Spleen (tissue), 11 donors: ENCODE measurements around the gene MYO9A. TPM values are rescaled to one million over a fixed set of nuclear protein-coding genes. Genes with fewer than 3 reads are reported as not detected.

Source experiments
- DNase-seq: peaks from one replicate; pipeline ENCODE4 v3.0.0-alpha.2; 2020
- H3K27ac ChIP-seq, 8 donors: fragments of 200-600 bp; sonication (generic) in 7 of 8; 1 replicate in 4 of 8; 2 replicates in 4 of 8; pipeline versions ENCODE4 v1.5.0 to v1.8.0; 2016 to 2021; ENCODE audit warnings: inconsistent platforms in 4 of 8, mild to moderate bottlenecking in 4 of 8, moderate library complexity in 1 of 8
- H3K27me3 ChIP-seq, 7 donors: fragments of 200-600 bp; sonication (generic) in 6 of 7; replicated peaks in 1 of 7; 1 replicate in 4 of 7; 2 replicates in 3 of 7; pipeline versions ENCODE4 v1.5.0 to v1.8.0; 2016 to 2021; ENCODE audit warnings: inconsistent platforms in 3 of 7, mild to moderate bottlenecking in 1 of 7
- H3K36me3 ChIP-seq, 6 donors: fragments of 200-600 bp; sonication (generic) in 5 of 6; 1 replicate in 4 of 6; 2 replicates in 2 of 6; pipeline versions ENCODE4 v1.5.0 to v1.8.0; 2016 to 2021; ENCODE audit warnings: inconsistent platforms in 2 of 6
- H3K4me1 ChIP-seq, 6 donors: fragments of 200-600 bp; sonication (generic) in 5 of 6; 1 replicate in 3 of 6; 2 replicates in 3 of 6; pipeline versions ENCODE4 v1.5.0 to v1.8.0; 2016 to 2021; ENCODE audit warnings: inconsistent platforms in 3 of 6
- H3K4me3 ChIP-seq, 8 donors: fragments of 200-600 bp; sonication (generic) in 7 of 8; 1 replicate in 4 of 8; 2 replicates in 4 of 8; pipeline versions ENCODE4 v1.5.0 to v1.8.0; 2016 to 2021; ENCODE audit warnings: inconsistent platforms in 4 of 8, mild to moderate bottlenecking in 4 of 8, moderate library complexity in 2 of 8
- H3K9me3 ChIP-seq, 8 donors: fragments of 200-600 bp; sonication (generic) in 7 of 8; 1 replicate in 4 of 8; 2 replicates in 4 of 8; pipeline versions ENCODE4 v1.5.0 to v1.8.0; 2016 to 2021; ENCODE audit warnings: inconsistent platforms in 4 of 8
- POLR2A ChIP-seq, 3 donors: fragments of 450-650 bp; IDR thresholded peaks; one replicate each; pipeline ENCODE4 v1.5.1; 2017; ENCODE audit warnings: antibody characterized with exemption in 3 of 3, mild to moderate bottlenecking in 1 of 3
- POLR2AphosphoS5 ChIP-seq, 3 donors: sonication (generic); formaldehyde crosslinking; IDR thresholded peaks; one replicate each; pipeline ENCODE4 v1.5.1; 2017; ENCODE audit warnings: antibody characterized with exemption in 3 of 3
- WGBS, 5 donors: extraction: QIAGEN DNeasy Blood & Tissue Kit in 3 of 5; methylation state at CpG; one replicate each; pipeline versions ENCODE4 v1.1.5 to v1.1.7; 2013 to 2018; 5-methylcytosine and 5-hydroxymethylcytosine counted together
- intact Hi-C: fragments of 100-400 bp; cut with DNase I; formaldehyde crosslinking; loops from one replicate; pipeline ENCODE4 v1.15.0; 2023; ENCODE audit warnings: low total_unique reads
- polyA plus RNA-seq, 3 donors: library from polyadenylated mRNA; stranded (reverse); fragments of 200-250 nt; gene quantifications; one replicate each; pipeline ENCODE4 v1.2.1, GENCODE V29; 2013
- total RNA-seq, 7 donors: library from RNA; depleted of rRNA in 3 of 7; stranded (reverse); fragments of >200 nt in 3 of 7; fragmentation: NEBNext Ultra II Directional in 4 of 7; extraction: Animal tissue kit (Norgen Biotek cat#: 25700) in 4 of 7; gene quantifications; one replicate each; pipeline versions ENCODE4 v1.1.0 to v1.2.1, GENCODE V29; 2016 to 2021
- TF ChIP-seq, protein P1 (sequence below), 11 experiments: fragments of 200-600 bp in 7 of 11; fragments of 450-650 bp in 4 of 11; sonication (generic) in 4 of 11; IDR thresholded peaks in 8 of 11; conservative IDR thresholded peaks in 3 of 11; 1 replicate in 7 of 11; 2 replicates in 4 of 11; pipeline versions ENCODE4 v1.4.0 to v1.8.0; 2016 to 2021; ENCODE audit warnings: antibody characterized with exemption in 11 of 11, inconsistent platforms in 4 of 11, mild to moderate bottlenecking in 1 of 11
- donor health status: healthy with polysubstance abuse.
- donor health status: DM: no; HTN: no; CAD: no; lungs with moderate emphysema.
- donor health status: DM: no; HTN: no; CAD: no.
- donor health status: Bipolar disorder and iron deficiency.
- donor health status: healthy.
- donor health status: DM: no; HTN: no; CAD: no.
- donor health status: DM: yes; HTN: yes; CAD: no.

Gene MYO9A
- total and polyA plus RNA-seq, 10 donors: 1.7 to 80.9 (median 50.9) TPM

- no peak overlapping the region for H3K4me3 ChIP-seq
- intact Hi-C loops: no loop called here
- no peaks in the 10 kb centered on the region for H3K4me1 ChIP-seq
- WGBS, 5 donors: 84 to 97% (median 89%) methylated on average over 3 of the region's 3 CpGs
- H3K27me3 ChIP-seq: no peaks in the 10 kb centered on the region
- no peak overlapping the region for H3K27ac ChIP-seq
- H3K36me3 ChIP-seq: peaks cover 0 to 78% (median 38%) of the 10 kb centered on the region in 6 donors
- DNase-seq: no peak
- TF ChIP-seq POLR2AphosphoS5 (IDR thresholded peaks at IDR 0.05) (no peak), POLR2A (IDR thresholded peaks at IDR 0.05) (no peak)
- TF ChIP-seq, protein P1, sequence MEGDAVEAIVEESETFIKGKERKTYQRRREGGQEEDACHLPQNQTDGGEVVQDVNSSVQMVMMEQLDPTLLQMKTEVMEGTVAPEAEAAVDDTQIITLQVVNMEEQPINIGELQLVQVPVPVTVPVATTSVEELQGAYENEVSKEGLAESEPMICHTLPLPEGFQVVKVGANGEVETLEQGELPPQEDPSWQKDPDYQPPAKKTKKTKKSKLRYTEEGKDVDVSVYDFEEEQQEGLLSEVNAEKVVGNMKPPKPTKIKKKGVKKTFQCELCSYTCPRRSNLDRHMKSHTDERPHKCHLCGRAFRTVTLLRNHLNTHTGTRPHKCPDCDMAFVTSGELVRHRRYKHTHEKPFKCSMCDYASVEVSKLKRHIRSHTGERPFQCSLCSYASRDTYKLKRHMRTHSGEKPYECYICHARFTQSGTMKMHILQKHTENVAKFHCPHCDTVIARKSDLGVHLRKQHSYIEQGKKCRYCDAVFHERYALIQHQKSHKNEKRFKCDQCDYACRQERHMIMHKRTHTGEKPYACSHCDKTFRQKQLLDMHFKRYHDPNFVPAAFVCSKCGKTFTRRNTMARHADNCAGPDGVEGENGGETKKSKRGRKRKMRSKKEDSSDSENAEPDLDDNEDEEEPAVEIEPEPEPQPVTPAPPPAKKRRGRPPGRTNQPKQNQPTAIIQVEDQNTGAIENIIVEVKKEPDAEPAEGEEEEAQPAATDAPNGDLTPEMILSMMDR (IDR thresholded peaks at IDR 0.05 in 8 of 11, conservative IDR thresholded peaks at IDR 0.05 in 3 of 11): no peak
- peaks cover 7 to 62% (median 54%) of the 10 kb centered on the region in 8 donors for H3K9me3 ChIP-seq
Measured at GRCh38 chr15:71823801-71824200, 294.1 kb downstream of the MYO9A start.

DNA sequence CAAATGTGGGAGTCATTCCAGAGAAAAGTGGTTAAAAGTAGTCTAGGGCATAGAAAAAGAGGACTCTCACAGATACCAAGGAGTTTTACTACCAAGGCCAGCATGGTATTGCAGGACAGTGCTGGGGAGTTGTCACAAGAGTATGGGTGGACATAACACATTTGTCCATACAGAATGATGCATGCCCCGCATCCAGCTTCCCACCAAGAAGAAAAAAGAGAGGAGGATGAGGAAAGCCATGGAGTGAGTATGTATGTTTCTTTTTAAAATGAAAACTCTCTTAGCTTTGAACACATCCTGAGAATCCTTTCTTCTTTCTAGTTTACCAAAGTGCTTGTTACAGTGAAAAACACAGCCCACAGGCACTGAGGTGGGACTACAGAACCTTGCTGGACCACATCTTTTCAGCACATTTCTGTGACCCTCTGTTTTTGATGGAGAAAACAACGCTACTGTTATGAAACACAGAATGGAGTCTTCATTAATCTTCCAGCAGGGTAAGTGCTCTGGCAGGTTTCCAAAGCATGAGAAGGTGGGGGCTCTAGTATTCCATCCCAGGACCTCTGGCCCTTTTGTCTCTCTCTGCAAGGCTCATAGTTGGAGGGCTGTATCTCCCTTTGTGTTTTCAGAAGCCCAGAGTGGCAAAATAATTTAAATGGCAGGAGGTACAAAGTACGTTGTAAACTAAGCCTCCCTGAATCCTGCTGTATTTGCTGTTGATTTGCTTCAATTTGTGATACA is 294.9 kb downstream of the MYO9A start:
- intact Hi-C loops: no loop called here
- TF ChIP-seq, protein P1 (IDR thresholded peaks at IDR 0.05 in 8 of 11, conservative IDR thresholded peaks at IDR 0.05 in 3 of 11): no peak
- no peak for TF ChIP-seq POLR2AphosphoS5 (IDR thresholded peaks at IDR 0.05)
- no peak for TF ChIP-seq POLR2A (IDR thresholded peaks at IDR 0.05)
- 91 to 96% (median 93%) methylated on average over 3 of the region's 3 CpGs for WGBS, 5 donors
- DNase-seq: no peak
- Histone ChIP-seq H3K9me3 (peaks cover 7 to 67% (median 58%) of the 10 kb centered on the region in 8 donors), H3K4me1 (no peaks in the 10 kb centered on the region), H3K36me3 (peaks cover 0 to 71% (median 34%) of the 10 kb centered on the region in 6 donors), H3K4me3 (no peak overlapping the region), H3K27ac (no peak overlapping the region), H3K27me3 (no peaks in the 10 kb centered on the region)

DNA sequence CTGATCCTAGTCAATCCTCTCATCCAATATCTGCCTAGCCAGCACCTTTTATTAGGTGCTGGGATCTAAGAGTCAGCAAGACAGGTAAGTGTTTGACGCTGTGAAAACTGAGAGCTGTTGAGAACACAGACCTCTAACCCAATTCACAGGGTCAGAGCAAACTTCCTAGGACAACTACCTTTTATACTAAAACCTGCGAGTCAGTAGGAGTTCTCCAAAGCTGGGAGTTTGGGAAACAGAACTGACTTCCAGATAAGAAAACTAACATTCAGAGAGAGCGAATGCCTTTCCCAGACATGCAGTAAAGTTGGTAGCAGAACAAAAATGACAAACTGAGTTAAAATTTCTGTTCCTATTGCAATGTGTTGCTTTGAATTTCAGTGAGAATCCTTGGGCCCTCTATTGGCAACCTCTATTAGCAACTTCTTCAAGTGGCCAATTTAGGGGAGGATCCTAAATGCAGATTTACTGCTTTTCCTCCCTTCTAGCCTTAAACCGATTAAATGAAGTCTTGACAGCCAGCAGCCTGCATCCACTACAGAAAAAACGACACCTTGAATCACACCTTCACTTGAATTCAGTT is 296.3 kb downstream of the MYO9A start:
- H3K27me3 ChIP-seq: no peaks in the 10 kb centered on the region
- intact Hi-C loops: no loop called here
- H3K9me3 ChIP-seq: peaks cover 7 to 75% (median 58%) of the 10 kb centered on the region in 8 donors
- WGBS, 5 donors: 87 to 92% (median 91%) methylated on average over 5 of the region's 5 CpGs
- no peaks in the 10 kb centered on the region for H3K4me1 ChIP-seq
- peaks cover 0 to 56% (median 20%) of the 10 kb centered on the region in 6 donors for H3K36me3 ChIP-seq
- H3K4me3 ChIP-seq: no peak overlapping the region
- DNase-seq: no peak
- no peak overlapping the region for H3K27ac ChIP-seq
- TF ChIP-seq POLR2A (IDR thresholded peaks at IDR 0.05): no peak
- TF ChIP-seq POLR2AphosphoS5 (IDR thresholded peaks at IDR 0.05): no peak
- TF ChIP-seq, protein P1 (IDR thresholded peaks at IDR 0.05 in 8 of 11, conservative IDR thresholded peaks at IDR 0.05 in 3 of 11): no peak

DNA sequence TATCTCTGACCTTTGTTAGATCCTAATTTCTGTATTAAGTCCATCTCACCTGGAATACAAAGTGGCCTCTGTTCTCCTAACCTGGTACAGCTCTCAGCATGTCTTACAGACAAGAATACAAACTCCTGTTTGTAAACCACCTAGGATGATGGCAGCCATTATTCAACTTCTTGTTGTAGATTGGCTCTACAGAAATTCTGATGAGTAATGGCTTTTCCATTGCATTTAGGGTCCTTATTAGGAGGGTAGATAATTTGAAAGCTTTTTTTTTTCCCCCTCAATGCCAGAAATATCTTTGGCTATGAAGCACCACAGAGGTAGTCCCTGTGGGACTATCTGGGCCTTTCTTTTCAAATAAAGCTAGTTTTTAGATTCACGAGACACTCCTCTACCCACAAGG is 297.8 kb downstream of the MYO9A start:
- no peak for TF ChIP-seq POLR2A (IDR thresholded peaks at IDR 0.05)
- TF ChIP-seq POLR2AphosphoS5 (IDR thresholded peaks at IDR 0.05): no peak
- TF ChIP-seq, protein P1 (IDR thresholded peaks at IDR 0.05 in 8 of 11, conservative IDR thresholded peaks at IDR 0.05 in 3 of 11): no peak
- DNase-seq: no peak
- WGBS, 5 donors: 79 to 100% (median 91%) methylated on average over 1 of the region's 1 CpG
- Histone ChIP-seq H3K36me3 (peaks cover 0 to 41% (median 13%) of the 10 kb centered on the region in 6 donors), H3K27me3 (no peaks in the 10 kb centered on the region), H3K9me3 (peaks cover 7 to 75% (median 58%) of the 10 kb centered on the region in 8 donors), H3K4me1 (no peaks in the 10 kb centered on the region), H3K4me3 (no peak overlapping the region), H3K27ac (no peak overlapping the region)
- intact Hi-C loops: no loop called here
